HG03039 (cell line): ENCODE results near the gene IST1.

Experiments used
- ATAC-seq: cut with Tn5 transposase; IDR thresholded peaks from one replicate; pipeline ENCODE4 v1.9.1; 2021; ENCODE audit warnings: mild to moderate bottlenecking, moderate library complexity; ENCODE audit not compliant: unreplicated experiment

The IST1 gene

GRCh38 chr16:71961066-71962039, 66.0 kb downstream of the IST1 start:
- no peak for ATAC-seq

GRCh38 chr16:71963125-71963875, 68.0 kb downstream of the IST1 start:
- ATAC-seq, result no peak

- no peak for ATAC-seq
Observed at GRCh38 chr16:71965223-71965622, 69.9 kb downstream of the IST1 start.

GRCh38 chr16:71966932-71967331, 71.6 kb downstream of the IST1 start:
- no peak for ATAC-seq

GRCh38 chr16:71969353-71969752, 74.0 kb downstream of the IST1 start:
- no peak for ATAC-seq

GRCh38 chr16:71971571-71971970, 76.2 kb downstream of the IST1 start:
- no peak for ATAC-seq

GRCh38 chr16:71972356-71972755, 77.0 kb downstream of the IST1 start:
- ATAC-seq, result no peak

GRCh38 chr16:71973001-71973400, 77.7 kb downstream of the IST1 start:
- ATAC-seq, result no peak

- no peak for ATAC-seq
Observed at GRCh38 chr16:71974068-71974818, 78.9 kb downstream of the IST1 start.
